PC-9 (cell line): ENCODE results near the gene BCKDK. TPM values are rescaled to one million over a fixed set of nuclear protein-coding genes. Genes with fewer than 3 reads are reported as not detected.

Experiments used
- BruUV-seq: library from RNA; stranded (reverse); fragments of 400-500 nt; replicated peaks from 2 replicates; lab custom pipeline; 2021; lab: Mats Ljungman, UMichigan
- CTCF ChIA-PET: fragments of 300-600 bp; sonication (Branson Sonifier 250); formaldehyde crosslinking; loops from one replicate; lab custom pipeline; 2022; ENCODE audit warnings: antibody characterized with exemption; lab: Charles Lee
- POLR2A ChIA-PET: fragments of 300-600 bp; sonication (Branson Sonifier 250); formaldehyde crosslinking; loops from one replicate; lab custom pipeline; 2022; ENCODE audit warnings: antibody characterized with exemption; ENCODE audit not compliant: unreplicated experiment; lab: Charles Lee
- DNase-seq, 2 experiments: peaks; one replicate each; pipeline versions ENCODE4 v3.0.0 to v3.0.0-alpha.2; 2015 to 2022; ENCODE audit warnings: mixed read lengths in 1 of 2
- H2AFZ ChIP-seq: fragments of 200-600 bp; sonication (generic); 2 replicates; pipeline ENCODE4 v1.8.1; 2017; ENCODE audit warnings: antibody characterized with exemption
- H3F3A ChIP-seq: fragments of 200-600 bp; sonication (generic); 2 replicates; pipeline ENCODE4 v1.8.1; 2017; ENCODE audit warnings: antibody characterized with exemption, mild to moderate bottlenecking, low read depth; ENCODE audit not compliant: insufficient read depth
- H3K27ac ChIP-seq: fragments of 200-600 bp; sonication (generic); 2 replicates; pipeline ENCODE4 v1.6.1; 2016; ENCODE audit warnings: mixed run types
- H3K27me3 ChIP-seq: fragments of 200-600 bp; sonication (generic); 2 replicates; pipeline ENCODE4 v1.6.1; 2016; ENCODE audit warnings: low read depth, mixed run types; ENCODE audit not compliant: insufficient read depth
- H3K36me3 ChIP-seq: fragments of 200-600 bp; sonication (generic); 2 replicates; pipeline ENCODE4 v1.6.1; 2016; ENCODE audit warnings: low read depth, mixed run types
- H3K4me1 ChIP-seq: fragments of 200-600 bp; sonication (generic); replicated peaks from 2 replicates; pipeline ENCODE4 v1.6.1; 2016; ENCODE audit warnings: mixed run types; ENCODE audit not compliant: insufficient read depth
- H3K4me2 ChIP-seq: fragments of 200-600 bp; sonication (generic); 2 replicates; pipeline ENCODE4 v1.6.1; 2017; ENCODE audit warnings: mixed run types
- H3K4me3 ChIP-seq: fragments of 200-600 bp; sonication (generic); 2 replicates; pipeline ENCODE4 v1.6.1; 2016; ENCODE audit warnings: mixed run types
- H3K79me2 ChIP-seq: fragments of 200-600 bp; sonication (generic); 2 replicates; pipeline ENCODE4 v1.6.1; 2017; ENCODE audit warnings: low read depth, mixed run types
- H3K9me2 ChIP-seq: fragments of 200-600 bp; sonication (generic); 2 replicates; pipeline ENCODE4 v1.8.1; 2017; ENCODE audit warnings: mild to moderate bottlenecking; ENCODE audit not compliant: insufficient read depth
- H3K9me3 ChIP-seq: fragments of 200-600 bp; sonication (generic); 2 replicates; pipeline ENCODE4 v1.8.1; 2016; ENCODE audit warnings: low read depth; ENCODE audit not compliant: insufficient read depth
- H4K20me1 ChIP-seq: fragments of 200-600 bp; sonication (generic); 2 replicates; pipeline ENCODE4 v1.8.1; 2017; ENCODE audit not compliant: insufficient read depth
- EZH2 ChIP-seq: fragments of 200-600 bp; sonication (generic); IDR thresholded peaks from 2 replicates; pipeline ENCODE4 v1.8.0; 2017; ENCODE audit warnings: antibody characterized with exemption, low read depth
- intact Hi-C: fragments of 100-400 bp; cut with micrococcal nuclease; formaldehyde crosslinking; loops from one replicate; pipeline ENCODE4 v1.10.0; 2022; ENCODE audit not compliant: unreplicated experiment
- total RNA-seq: library from RNA; stranded (reverse); gene quantifications from 2 replicates; pipeline ENCODE4 v1.2.3, GENCODE V29; 2021
- TF ChIP-seq, protein P1 (sequence below): fragments of 200-600 bp; sonication (generic); conservative IDR thresholded peaks from 2 replicates; pipeline ENCODE4 v1.6.1; 2017; ENCODE audit warnings: mixed run types, antibody characterized with exemption, mild to moderate bottlenecking, moderate library complexity

BCKDK gene
- total RNA-seq, 1 experiment from 2014 or later, result 41.5 TPM

DNA sequence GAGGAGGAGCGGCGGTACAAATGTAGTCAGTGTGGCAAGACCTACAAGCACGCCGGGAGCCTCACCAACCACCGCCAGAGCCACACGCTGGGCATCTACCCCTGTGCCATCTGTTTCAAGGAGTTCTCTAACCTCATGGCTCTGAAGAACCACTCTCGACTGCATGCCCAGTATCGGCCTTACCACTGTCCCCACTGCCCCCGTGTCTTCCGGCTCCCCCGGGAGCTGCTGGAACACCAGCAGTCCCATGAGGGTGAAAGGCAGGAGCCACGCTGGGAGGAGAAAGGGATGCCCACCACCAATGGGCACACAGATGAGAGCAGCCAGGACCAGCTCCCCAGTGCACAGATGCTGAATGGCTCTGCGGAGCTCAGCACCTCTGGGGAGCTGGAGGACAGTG is 31.2 kb upstream of the BCKDK start:
- POLR2A ChIA-PET, result no interaction called here
- H3K79me2 ChIP-seq, result peaks cover 46% of the 10 kb centered on the region
- CTCF ChIA-PET, result no interaction called here

DNA sequence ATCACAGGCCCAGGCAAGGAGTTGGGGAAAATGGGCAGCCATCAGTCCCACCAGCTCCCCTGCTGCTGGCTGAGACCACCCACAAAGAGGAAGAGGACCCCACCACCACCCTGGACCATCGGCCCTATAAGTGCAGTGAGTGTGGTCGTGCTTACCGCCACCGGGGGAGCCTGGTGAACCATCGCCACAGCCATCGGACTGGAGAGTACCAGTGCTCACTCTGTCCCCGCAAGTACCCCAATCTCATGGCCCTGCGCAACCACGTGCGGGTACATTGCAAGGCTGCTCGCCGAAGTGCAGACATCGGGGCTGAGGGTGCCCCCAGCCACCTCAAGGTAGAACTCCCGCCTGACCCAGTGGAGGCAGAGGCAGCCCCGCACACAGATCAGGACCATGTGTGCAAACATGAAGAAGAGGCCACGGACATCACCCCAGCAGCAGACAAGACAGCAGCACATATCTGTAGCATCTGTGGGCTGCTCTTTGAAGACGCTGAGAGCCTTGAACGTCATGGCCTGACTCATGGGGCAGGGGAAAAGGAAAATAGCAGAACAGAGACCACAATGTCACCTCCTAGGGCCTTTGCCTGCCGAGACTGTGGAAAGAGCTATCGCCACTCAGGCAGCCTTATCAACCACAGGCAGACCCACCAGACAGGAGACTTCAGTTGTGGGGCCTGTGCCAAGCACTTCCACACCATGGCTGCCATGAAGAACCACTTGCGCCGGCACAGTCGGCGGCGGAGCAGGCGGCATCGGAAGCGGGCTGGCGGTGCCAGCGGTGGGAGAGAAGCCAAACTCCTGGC is 30.4 kb upstream of the BCKDK start:
- BruUV-seq, result no TSS peak
- intact Hi-C loops, result no loop called here
- H3K4me1 ChIP-seq, result peaks cover 9% of the 10 kb centered on the region
- no peaks in the 10 kb centered on the region for H3K9me2 ChIP-seq
- no peaks in the 10 kb centered on the region for H3K9me3 ChIP-seq
- H3K36me3 ChIP-seq, result peaks cover 5% of the 10 kb centered on the region
- peaks cover 38% of the 10 kb centered on the region for H3K79me2 ChIP-seq
- TF ChIP-seq, protein P1, sequence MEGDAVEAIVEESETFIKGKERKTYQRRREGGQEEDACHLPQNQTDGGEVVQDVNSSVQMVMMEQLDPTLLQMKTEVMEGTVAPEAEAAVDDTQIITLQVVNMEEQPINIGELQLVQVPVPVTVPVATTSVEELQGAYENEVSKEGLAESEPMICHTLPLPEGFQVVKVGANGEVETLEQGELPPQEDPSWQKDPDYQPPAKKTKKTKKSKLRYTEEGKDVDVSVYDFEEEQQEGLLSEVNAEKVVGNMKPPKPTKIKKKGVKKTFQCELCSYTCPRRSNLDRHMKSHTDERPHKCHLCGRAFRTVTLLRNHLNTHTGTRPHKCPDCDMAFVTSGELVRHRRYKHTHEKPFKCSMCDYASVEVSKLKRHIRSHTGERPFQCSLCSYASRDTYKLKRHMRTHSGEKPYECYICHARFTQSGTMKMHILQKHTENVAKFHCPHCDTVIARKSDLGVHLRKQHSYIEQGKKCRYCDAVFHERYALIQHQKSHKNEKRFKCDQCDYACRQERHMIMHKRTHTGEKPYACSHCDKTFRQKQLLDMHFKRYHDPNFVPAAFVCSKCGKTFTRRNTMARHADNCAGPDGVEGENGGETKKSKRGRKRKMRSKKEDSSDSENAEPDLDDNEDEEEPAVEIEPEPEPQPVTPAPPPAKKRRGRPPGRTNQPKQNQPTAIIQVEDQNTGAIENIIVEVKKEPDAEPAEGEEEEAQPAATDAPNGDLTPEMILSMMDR, result no peak
- no peak for TF ChIP-seq EZH2
- no peak overlapping the region for H3K27ac ChIP-seq
- CTCF ChIA-PET, result no interaction called here
- H3F3A ChIP-seq, result peaks cover 21% of the 10 kb centered on the region; the same call in 1 of the 2 replicates
- H2AFZ ChIP-seq, result no peak overlapping the region
- no peak for DNase-seq
- H3K27me3 ChIP-seq, result no peaks in the 10 kb centered on the region
- H3K4me3 ChIP-seq, result no peak overlapping the region
- POLR2A ChIA-PET, result no interaction called here
- peaks cover 38% of the 10 kb centered on the region for H4K20me1 ChIP-seq
- H3K4me2 ChIP-seq, result no peak overlapping the region

More for the DNA sequence above, 31.2 kb upstream of the BCKDK start:
- intact Hi-C loops, result no loop called here
- TF ChIP-seq EZH2, result no peak
- TF ChIP-seq, protein P1, result no peak
- Histone ChIP-seq H3K4me3 (no peak overlapping the region), H3K9me3 (no peaks in the 10 kb centered on the region), H3F3A (peaks cover 14% of the 10 kb centered on the region; the same call in 1 of the 2 replicates), H4K20me1 (peaks cover 30% of the 10 kb centered on the region), H3K36me3 (peaks cover 5% of the 10 kb centered on the region), H3K27ac (no peak overlapping the region), H3K4me1 (peaks cover 14% of the 10 kb centered on the region), H2AFZ (no peak overlapping the region), H3K4me2 (no peak overlapping the region), H3K9me2 (no peaks in the 10 kb centered on the region), H3K27me3 (no peaks in the 10 kb centered on the region)
- BruUV-seq, result no TSS peak
- no peak for DNase-seq

DNA sequence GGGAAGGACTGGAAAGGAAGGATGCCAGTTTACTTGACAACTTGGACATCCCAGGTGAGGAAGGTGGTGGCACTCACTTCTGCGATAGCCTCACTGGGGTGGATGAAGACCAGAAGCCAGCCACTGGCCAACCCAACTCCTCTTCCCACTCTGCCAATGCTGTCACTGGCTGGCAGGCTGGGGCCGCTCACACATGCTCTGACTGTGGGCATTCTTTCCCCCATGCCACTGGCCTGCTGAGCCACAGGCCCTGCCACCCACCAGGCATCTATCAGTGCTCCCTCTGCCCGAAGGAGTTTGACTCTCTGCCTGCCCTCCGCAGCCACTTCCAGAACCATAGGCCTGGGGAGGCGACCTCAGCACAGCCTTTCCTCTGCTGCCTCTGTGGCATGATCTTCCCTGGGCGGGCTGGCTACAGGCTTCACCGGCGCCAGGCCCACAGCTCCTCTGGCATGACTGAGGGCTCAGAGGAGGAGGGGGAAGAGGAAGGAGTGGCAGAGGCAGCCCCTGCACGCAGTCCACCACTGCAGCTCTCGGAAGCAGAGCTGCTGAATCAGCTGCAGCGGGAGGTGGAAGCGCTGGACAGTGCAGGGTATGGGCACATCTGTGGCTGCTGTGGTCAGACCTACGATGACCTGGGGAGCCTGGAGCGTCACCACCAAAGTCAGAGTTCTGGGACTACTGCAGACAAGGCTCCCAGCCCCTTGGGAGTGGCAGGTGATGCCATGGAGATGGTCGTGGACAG is 29.4 kb upstream of the BCKDK start:
- peaks cover 34% of the 10 kb centered on the region for H3K79me2 ChIP-seq
- no peak overlapping the region for H3K27ac ChIP-seq
- intact Hi-C loops, result no loop called here
- peaks cover 9% of the 10 kb centered on the region for H3K4me1 ChIP-seq
- no peaks in the 10 kb centered on the region for H3K9me2 ChIP-seq
- H3K27me3 ChIP-seq, result no peaks in the 10 kb centered on the region
- ChIA-PET POLR2A (no interaction called here), CTCF (no interaction called here)
- peaks cover 38% of the 10 kb centered on the region for H4K20me1 ChIP-seq
- peaks cover 5% of the 10 kb centered on the region for H3K36me3 ChIP-seq
- H2AFZ ChIP-seq, result no peak overlapping the region
- no peak for DNase-seq
- H3K4me2 ChIP-seq, result no peak overlapping the region
- no peaks in the 10 kb centered on the region for H3K9me3 ChIP-seq
- peaks cover 20% of the 10 kb centered on the region; the same call in 1 of the 2 replicates for H3F3A ChIP-seq
- BruUV-seq, result no TSS peak
- H3K4me3 ChIP-seq, result no peak overlapping the region
- TF ChIP-seq EZH2, result no peak
- TF ChIP-seq, protein P1, result no peak
